D721Med (cell line): ENCODE measurements around the gene CHSY1.

ENCODE experiments used
- DNase-seq: peaks from one replicate; pipeline ENCODE4 v3.0.0; 2011; ENCODE audit warnings: low spot score; ENCODE audit not compliant: insufficient read length
- FAIRE-seq: peaks from 2 replicates; lab custom pipeline; 2011; peaks lifted over from hg19 to GRCh38; lab: Jason Lieb, UNC
- TF ChIP-seq, protein P1 (sequence below): IDR thresholded peaks from 2 replicates; pipeline ENCODE4 v1.5.1; 2012; ENCODE audit warnings: mild to moderate bottlenecking, control low read depth; ENCODE audit not compliant: insufficient read depth; ENCODE audit errors: missing control alignments

The CHSY1 gene

DNA sequence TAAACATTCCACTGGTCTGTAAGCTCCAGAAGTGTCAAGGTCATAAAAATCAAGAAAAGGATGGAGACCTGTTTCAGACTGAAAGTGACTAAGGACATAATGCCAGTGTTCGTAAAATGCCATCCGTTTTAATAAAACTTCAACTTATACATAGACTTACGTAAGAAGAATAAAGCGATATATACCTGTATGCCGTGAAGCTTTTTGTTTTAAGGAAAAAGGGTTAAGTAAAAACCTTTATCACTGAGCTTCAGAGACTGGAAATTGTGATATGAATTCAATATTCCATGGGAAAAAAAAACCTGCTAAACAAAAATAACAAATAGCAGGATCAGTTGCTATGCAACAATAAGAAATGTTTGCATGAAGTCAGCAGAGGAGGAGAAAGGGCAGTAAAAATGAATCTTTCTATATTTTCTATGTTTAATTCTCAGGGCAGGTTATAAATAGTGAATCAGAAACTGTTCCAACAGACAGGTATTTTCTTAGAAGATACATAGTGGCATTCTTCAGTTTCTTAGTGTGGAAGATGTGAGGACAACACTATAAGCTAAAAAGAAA, 42.5 kb downstream of the CHSY1 start:
- TF ChIP-seq, protein P1, sequence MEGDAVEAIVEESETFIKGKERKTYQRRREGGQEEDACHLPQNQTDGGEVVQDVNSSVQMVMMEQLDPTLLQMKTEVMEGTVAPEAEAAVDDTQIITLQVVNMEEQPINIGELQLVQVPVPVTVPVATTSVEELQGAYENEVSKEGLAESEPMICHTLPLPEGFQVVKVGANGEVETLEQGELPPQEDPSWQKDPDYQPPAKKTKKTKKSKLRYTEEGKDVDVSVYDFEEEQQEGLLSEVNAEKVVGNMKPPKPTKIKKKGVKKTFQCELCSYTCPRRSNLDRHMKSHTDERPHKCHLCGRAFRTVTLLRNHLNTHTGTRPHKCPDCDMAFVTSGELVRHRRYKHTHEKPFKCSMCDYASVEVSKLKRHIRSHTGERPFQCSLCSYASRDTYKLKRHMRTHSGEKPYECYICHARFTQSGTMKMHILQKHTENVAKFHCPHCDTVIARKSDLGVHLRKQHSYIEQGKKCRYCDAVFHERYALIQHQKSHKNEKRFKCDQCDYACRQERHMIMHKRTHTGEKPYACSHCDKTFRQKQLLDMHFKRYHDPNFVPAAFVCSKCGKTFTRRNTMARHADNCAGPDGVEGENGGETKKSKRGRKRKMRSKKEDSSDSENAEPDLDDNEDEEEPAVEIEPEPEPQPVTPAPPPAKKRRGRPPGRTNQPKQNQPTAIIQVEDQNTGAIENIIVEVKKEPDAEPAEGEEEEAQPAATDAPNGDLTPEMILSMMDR, result no peak

DNA sequence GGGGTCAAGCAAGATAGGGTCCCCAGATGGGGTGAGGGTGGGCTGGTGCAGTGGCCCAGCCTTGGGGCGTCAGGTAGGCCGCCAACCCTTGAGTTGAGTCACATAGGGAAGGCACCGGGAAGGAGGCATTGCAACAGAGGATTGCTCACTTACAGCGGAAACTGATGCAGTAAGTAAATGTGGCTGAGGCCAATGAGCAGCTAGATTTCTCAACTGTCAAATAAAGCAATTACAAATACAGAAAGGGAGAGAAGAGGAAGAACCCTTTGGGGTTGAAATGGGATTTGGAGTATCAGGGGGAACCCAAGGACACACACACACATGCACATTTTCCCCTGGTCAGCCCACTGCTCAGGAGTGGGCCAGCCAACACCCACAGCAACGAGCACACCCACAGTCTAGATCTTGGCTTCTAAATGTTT, 44.0 kb downstream of the CHSY1 start:
- FAIRE-seq (no peak), DNase-seq (no peak)
- TF ChIP-seq, protein P1, result no peak

More for the DNA sequence above, 42.5 kb downstream of the CHSY1 start:
- DNase-seq (no peak), FAIRE-seq (no peak)

DNA sequence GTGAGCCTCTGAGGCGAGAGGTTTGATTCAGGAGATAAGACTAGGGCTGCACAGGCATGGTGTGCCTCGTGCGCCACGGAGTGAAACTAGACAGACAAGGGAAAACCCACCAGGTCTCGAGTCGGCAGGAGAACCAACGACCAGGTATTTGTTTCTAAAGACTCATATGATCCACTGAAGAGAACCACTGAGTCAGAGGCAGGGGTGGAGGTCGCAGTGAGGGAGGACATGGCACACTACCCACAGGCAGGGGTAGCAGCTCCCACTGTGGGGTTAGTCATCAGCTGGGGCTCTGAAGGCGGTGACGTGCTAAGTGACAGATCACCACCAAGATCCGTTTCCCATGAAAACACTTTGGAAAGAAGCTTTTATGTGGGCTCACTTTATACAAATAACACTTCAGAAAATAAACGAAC, 45.7 kb downstream of the CHSY1 start:
- DNase-seq, result no peak
- TF ChIP-seq, protein P1, result no peak
- FAIRE-seq, result no peak

DNA sequence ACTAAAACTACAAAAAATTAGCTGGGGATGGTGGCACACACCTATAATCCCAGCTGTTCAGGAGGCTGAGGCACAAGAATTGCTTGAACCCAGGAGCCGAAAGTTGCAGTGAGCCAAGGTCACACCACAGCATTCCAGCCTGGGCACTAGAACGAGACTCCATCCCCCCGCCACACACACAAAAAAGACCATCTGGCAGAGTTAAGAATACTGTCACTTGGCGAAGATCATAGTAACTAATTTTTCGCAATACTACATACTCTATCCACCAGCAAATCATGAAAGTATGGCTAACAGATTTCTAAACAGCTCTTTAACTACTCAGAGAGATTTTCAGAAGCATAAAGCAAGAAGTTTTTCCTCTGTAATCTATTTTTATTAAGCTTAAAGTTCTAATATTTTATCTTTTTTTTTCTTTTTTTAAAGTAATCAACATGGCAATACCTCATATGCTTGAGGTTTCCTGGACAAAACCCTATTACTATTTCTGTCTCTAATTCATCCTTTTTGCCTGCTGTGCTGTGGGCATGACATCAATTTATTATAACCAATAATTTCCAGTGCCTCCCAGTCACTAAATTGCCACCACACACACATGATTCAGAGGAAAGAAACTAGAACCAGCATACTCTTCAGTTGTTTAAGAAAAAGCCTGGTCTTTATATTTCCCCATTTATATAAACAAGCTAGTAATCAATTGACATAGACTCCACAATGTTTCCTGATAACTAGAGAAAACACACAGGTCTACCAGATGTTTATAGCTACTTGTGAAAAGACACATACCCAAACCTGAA, 46.9 kb downstream of the CHSY1 start:
- DNase-seq (no peak), FAIRE-seq (no peak)
- TF ChIP-seq, protein P1, result no peak

DNA sequence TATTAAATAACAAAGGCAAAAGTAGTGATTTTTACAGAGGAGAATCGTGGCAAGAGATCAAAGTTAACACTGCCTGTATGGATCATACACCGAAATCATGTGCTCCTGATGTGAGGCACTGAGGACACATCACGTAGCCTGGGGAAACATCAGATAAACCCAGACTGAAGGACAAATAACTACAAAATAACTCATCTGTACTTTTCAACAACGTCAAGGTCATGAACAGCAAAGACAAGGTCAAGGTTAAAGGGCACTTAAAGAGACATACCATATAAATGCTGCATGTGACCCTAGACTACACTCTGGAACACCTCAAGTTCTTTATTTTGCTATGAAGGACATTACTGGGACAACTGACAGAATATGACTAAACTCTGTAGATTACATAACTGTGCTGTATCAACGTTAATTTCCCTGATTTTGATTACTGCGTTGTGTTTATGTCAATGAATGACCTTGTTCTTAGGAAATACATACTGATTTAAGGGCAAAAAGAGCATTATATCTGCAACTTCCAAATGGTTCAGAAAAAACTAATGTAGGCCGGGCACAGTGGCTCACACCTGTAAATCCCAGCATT, 48.1 kb downstream of the CHSY1 start:
- DNase-seq, result no peak
- TF ChIP-seq, protein P1, result no peak
- no peak for FAIRE-seq

DNA sequence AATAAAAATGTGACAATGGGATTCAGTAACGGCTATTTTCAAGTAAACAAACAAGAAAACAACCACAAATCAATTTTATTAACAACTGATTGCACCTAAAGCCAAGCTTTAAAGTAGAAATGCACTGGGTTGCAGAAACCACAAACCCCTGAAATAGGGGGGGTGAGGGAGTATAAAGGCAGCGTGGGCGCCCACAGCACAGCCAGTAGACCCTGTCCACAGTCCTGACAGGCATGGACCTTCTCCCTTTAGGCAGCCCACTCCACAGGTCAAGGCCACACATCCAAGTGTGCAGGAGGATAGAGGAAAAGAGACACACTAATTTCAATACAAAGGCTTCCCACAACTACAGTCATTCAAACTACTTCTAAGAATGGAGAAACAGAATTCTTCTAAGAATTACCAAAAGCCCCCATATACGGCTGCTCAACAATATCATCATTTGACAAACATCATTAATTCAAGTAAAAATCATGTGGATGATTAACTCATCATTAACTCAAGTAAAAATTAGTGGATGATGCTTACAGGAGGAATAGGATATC, 48.7 kb downstream of the CHSY1 start:
- DNase-seq, result no peak
- FAIRE-seq, result no peak
- TF ChIP-seq, protein P1, result no peak
